NCI-H1092 treated with DMSO at 0.1 percent for 48 hours (cell line): ENCODE results near the gene GDF10.

Experiments used
- DNase-seq: peaks from one replicate; lab custom pipeline; 2025; lab: John Stamatoyannopoulos, UW

GDF10 gene

GRCh38 chr10:47299611-47300428, at the start of gene GDF10:
GDF10 (plus strand) TSS chr10:47300197; CDS start chr10:47300652, 455 bp downstream.
- no peak for DNase-seq

DNA sequence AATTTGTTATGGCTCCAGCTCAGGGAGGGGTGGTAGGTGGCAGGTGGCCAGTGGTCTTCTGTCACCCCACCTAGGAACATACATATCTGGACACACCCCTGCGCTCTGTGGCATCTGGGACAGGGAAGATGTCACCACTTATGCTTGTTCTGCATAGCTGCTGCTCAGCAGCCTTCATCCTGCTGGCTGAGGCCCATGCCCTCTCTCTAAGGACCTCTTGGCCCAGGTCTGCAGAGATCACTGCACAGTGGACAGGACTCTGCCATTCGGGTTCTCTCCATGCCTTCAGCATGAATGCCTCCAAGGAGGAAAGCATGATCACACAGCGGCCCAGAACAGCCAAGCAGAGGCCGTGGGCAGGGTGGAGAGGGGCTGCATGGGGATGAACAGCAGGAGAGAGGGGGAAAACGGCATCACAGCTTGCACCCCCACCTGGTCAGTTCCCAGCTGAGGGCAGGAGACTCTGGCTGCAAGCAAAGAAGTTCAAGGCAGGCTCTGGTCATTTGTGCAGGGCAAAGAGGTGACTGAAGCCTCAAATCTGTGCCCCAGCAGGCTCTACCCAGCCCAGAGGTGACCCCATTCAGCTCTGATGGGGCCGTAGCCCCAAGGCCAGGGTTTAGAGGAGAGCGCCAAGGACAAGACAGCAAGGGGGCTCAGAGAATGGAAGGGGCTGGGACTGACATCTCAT, 47.8 kb upstream of the GDF10 start:
- DNase-seq: no peak

- no peak for DNase-seq
Measured at GRCh38 chr10:47253030-47253637, 46.9 kb upstream of the GDF10 start.

DNA sequence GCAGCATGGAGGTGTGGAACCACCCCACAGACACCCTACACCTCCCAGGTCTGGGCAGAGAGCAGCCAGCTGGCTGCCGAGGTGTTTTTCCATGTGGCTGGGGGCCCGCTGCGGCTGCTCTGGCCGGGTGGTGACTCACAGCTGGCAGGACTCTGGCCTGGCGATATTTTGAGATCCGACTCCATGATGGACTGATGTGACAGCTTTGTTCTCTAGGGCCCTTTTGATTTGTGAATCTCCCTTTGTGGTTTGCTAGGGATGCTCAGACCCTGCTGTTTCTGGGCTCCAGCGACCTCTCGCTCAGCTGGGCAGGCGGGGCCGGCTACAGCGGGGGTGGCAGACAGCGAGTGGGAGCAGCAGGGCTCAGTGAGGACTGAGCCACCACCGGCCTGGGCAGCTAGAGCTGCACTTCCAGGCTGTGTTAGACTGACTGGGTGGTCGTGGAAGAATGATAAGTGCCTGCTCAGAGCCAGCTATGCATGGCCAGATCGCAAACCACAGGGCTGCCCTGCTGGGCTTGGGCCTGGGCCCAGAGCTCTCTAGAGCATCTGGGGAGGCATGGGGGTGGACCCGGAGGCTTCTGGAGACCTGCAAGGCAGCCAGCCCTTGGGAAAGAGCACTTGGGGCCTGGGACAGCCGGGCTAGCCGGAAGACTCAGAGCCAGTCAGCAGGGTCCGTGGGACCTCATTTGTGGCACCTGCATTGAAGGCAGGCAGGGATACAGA, 46.2 kb upstream of the GDF10 start:
- no peak for DNase-seq

DNA sequence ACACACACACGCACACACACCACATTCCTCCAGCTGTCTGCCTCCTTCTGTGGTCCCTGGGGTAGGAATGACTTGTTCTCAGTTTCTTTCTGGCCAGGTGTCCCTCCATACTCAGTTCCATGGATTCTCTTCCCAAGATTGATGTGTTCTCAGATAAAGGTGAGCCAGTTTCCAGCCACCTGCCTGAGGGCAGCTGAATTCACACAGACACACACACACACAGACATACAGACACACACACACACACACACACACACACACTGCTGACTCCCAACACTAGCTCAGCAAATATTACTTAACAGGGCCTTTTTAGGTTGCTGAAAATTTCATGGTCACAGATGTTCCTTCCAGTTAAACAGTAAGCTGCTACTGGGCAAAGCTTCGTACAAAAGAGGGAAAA, 45.4 kb upstream of the GDF10 start:
- no peak for DNase-seq

DNA sequence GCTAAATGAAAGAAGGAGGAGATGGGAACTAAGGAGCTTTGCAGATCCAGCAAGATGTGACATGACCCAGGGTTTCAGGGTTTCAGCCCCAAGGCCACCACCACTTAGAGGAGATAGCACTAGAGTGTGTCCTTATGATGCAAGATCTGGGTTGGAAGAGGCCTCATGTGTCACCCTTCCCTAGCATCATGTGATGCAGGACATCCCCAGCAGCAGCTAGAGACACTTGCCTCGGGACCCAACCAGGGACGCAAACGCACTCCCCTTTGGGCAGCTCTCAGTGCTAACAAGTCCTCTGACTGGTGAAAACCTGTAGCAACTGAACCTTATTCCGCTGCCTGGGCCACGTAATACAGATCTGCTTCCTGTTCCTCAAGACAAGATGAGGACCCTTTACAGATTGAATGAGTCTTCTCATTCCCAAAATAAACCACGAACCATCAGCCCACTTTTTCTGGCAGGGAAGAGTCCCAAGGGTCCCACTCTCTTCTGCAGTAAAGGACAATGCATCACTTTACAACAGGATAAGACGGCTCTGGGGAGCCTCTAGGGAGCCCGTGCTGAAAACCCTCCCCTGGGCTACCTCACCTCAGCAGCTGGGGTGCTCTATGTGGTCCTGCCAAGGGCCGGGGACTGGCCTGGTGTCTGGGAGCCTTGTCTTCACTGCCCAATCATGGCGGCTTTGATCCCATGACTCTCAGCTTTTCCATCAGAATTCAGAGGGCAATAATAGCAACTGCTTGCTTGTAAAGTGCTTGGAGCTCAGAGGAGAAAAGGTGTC, 44.8 kb upstream of the GDF10 start:
- no peak for DNase-seq

GRCh38 chr10:47255866-47256265, 44.1 kb upstream of the GDF10 start:
- no peak for DNase-seq

- DNase-seq: no peak
Measured at GRCh38 chr10:47256751-47257336, 43.2 kb upstream of the GDF10 start.

DNA sequence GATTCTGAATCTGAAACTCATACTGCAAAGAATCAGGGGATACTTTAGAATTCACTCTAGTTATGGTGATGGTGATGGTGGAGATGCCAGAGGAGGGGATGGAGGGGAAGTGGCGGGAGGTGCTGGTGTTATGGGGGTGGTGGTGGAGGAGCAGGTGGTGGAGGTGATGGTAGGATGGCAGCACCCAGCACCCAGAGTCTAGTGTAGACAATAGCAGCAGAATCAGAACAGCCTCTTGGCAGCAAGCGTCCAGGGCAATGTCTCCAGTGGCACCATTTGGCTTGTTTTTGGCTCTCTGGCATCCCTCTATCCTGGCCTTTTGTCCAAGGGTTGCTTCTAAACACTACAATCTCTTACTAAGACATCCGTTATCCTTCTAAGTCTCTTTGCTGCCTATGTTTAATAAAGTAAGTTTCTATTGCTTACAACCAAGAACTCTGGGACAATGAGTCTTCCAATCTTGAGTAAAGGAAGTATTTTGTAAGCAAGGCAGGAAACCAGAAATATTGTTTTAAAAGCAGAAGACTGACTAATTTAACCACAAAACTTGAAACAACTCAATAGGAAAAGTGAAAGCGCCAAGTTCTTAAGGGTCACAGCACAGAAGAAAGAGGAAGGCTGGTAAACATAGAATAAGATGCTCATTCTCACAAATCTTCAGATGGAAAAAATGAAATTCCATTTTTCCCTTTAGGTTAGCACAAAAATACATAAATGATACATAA, 42.4 kb upstream of the GDF10 start:
- no peak for DNase-seq

GRCh38 chr10:47258921-47259320, 41.1 kb upstream of the GDF10 start:
- no peak for DNase-seq

DNA sequence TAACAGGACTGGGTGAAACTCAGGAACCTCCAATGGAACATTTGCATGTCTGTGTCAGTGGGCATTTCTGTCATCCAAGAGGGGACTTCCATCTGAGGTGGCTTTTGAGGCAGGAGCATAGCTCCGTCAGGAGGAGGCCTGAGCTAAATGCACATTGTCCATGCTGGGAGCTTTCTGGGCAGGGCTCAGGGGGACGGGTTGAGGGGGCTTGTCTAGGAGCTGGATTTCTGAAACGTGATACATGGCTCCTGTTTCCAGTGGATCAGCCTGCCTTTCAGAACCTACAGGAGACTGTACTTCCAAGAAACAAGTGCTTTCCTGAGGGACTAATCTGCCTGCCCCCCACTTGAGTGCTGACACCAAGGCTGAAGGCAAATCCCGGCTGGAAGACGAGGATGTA, 40.5 kb upstream of the GDF10 start:
- no peak for DNase-seq

GRCh38 chr10:47260505-47261111, 39.4 kb upstream of the GDF10 start:
- DNase-seq: no peak

- no peak for DNase-seq
Measured at GRCh38 chr10:47261121-47261520, 38.9 kb upstream of the GDF10 start.

DNA sequence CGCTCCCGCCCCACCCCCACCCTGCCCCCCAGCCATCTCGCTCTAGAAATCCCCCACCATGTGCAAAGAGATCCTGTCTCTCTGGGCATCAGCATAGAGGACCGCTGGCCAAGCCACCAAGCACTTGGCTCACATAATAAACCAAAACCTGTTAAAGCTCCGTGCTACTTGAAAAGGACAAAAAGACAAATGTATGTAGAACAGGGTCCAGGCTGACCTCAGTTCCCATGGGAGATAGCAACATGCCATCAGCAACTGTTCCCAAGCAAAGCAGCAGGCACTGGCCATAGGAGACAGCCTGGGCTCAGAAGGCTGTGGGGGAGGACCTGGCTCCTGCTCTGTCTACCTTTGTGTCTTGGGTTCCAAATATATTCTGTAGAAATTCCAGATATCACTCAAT, 38.4 kb upstream of the GDF10 start:
- no peak for DNase-seq

DNA sequence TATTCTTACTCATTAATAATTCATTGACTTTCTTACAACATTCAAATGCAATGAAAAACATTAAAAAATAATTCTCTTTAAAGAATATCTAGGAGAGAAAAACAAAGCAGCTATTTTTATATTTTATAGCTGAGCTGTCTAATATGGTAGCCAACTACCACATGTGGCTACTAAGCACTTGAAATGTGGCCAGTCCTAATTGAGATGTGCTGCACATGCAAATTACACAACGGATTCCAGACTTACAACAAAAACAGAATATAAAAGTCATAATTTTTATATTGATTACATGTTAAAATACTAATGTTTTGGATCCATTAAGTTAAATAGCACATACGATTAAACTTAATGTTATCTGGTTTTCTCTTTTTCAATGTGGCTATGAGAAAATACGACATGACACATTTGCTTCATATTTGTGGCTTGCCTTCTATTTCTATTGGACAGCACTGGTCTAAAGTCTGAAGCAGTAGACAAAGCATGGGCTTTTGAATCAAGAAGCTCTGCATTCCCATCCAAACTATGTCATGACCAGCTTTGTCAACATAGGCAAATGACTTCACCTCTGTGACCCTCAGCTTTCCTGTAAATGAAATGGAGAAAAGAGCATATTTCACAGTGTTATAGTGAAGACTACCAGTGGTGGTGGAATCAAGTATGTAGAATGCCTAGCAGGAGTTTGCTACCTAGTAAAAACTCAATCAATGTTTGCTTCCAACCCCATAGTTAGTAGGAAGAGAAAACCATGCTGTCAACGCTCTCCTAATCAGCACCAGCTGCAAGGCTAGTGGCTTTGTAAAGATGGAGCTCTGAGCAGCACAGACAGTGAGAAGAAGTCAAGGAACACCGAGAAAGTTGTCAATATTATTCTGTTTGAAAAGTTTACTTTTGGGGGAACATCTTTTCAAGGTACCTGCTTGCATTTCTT, 37.1 kb upstream of the GDF10 start:
- DNase-seq: no peak

DNA sequence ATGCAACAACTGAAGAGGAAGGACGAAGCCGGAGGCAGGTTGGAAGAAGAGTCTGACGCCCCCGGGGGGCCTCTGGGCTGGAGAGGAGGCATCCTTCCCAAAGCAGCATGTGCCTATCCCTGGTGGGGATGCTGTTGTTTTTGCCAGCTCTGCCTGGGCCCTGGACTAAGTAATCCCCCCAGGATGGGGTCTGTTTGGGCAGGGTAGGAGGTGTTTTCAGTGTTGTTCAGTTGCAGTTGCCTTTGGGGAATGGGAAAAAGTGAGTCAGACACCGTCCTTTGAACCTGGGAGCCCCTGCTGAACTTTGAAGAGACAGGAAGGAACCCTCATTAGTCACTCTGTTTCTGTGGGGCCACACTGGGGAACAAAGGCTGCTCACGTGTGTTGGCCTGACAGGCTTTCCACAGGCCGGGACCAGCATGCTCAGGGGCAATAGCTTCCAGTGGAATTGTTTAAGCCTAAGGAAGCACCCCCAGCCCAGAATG, 35.2 kb upstream of the GDF10 start:
- no peak for DNase-seq

GRCh38 chr10:47266602-47267001, 33.4 kb upstream of the GDF10 start:
- DNase-seq: no peak

DNA sequence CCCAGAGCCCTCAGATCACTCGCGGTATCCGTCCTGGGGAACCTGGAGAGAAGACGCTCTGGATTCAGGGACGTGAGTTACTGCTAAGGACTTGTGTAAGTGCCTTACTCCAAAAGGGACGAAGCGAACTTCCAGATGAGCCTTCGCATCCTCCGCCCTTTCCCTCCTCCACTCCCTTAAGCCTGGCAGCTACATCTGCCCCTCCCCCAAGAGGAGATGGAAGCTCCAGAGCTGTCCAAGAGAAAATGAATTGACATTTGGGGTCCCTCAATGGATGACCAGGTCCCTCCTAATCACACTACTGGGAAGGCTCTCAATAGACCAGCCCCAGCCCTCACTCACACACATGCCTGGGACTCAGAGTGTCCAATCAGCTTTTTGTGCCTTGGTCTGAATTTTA, 31.3 kb upstream of the GDF10 start:
- no peak for DNase-seq

- DNase-seq: no peak
Measured at GRCh38 chr10:47269294-47269693, 30.7 kb upstream of the GDF10 start.
